Measurements from ENCODE around the gene LRG1.

LRG1 gene

DNA sequence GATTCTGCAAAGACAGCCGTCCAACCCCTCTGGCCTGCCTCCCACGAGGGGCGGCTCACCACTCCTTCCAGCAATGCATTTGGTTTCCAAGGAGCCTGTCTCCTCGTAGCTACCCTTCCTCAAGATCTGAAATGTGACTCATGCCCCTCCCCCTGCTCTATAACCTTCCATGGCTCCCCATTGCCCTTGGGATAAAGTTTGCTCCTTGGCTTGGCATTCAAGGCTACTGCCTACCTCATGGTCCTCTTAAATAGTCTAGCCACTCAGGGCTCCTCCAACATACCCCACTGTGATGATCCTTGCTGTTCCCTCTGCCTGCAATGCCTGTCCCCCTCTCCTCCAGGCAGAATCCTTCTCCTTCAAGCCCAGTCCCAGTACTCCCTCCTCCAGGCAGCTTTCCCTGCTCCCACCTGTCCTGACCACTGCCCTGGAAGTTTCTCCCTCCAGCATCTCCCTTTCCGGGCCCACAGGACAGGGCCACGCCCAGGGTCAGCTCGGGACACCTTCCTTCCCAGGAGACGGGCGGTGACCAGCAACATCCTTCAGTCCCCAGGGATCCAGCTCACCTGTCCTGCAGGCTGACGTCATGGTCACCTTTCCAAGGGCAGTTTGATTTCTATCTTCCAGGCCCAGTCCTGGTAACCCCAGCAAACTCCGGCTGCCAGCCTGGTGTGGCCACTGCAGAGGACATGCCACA lies 38.9 kb upstream of the LRG1 start:
- DNase-seq (ENCODE audit: low spot score): no peak
- TF ChIP-seq, protein P1, sequence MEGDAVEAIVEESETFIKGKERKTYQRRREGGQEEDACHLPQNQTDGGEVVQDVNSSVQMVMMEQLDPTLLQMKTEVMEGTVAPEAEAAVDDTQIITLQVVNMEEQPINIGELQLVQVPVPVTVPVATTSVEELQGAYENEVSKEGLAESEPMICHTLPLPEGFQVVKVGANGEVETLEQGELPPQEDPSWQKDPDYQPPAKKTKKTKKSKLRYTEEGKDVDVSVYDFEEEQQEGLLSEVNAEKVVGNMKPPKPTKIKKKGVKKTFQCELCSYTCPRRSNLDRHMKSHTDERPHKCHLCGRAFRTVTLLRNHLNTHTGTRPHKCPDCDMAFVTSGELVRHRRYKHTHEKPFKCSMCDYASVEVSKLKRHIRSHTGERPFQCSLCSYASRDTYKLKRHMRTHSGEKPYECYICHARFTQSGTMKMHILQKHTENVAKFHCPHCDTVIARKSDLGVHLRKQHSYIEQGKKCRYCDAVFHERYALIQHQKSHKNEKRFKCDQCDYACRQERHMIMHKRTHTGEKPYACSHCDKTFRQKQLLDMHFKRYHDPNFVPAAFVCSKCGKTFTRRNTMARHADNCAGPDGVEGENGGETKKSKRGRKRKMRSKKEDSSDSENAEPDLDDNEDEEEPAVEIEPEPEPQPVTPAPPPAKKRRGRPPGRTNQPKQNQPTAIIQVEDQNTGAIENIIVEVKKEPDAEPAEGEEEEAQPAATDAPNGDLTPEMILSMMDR (IDR thresholded peaks at IDR 0.05; ENCODE audit: extremely low read depth, missing control alignments): no peak

DNA sequence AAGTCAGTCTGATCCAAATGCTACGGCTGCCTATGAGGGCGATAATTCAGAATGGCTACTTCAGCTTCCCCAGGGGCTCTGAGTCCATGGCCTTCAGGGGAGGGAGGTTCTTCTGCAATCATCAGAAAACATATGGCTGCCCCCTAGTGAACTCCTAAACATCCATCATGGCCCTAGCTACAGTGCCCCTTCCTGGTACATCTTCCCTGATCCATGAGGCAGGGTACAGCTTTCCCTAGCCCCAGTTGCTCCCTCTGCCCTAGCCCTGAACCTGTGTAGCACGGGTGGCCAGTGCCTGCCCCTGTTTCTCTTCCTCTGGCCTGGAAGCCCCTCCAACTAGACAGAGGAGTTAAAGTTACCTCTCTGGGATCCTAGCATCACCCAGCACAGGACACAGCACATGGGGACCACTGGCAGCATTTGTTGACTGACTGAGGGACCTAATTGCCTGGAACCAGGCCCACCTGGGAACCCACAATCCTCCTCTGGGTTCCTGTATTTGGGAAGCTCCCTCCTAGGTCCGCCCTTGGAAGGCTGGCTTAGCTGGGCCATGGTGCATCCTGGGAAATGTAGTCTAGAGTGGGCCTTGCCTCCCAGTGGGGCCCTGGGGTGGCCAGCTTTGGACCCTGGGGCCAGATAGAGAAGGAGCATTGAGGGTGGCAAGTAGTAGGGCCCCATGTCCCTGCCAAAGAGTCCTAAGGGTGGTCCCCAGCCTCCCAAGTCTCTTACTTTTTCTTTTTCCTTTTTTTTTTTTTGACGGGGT lies 37.4 kb upstream of the LRG1 start:
- DNase-seq (ENCODE audit: low spot score): no peak
- TF ChIP-seq, protein P1 (IDR thresholded peaks at IDR 0.05; ENCODE audit: extremely low read depth, missing control alignments): no peak

GRCh38 chr19:4576016-4576933 lies 36.4 kb upstream of the LRG1 start:
- TF ChIP-seq, protein P1 (IDR thresholded peaks at IDR 0.05; ENCODE audit: extremely low read depth, missing control alignments): peak; percentile 60
- peak; percentile 83 for DNase-seq (ENCODE audit: low spot score)

- no peak for DNase-seq (ENCODE audit: low spot score)
- TF ChIP-seq, protein P1 (IDR thresholded peaks at IDR 0.05; ENCODE audit: extremely low read depth, missing control alignments): no peak
Observed at GRCh38 chr19:4575267-4576015, 35.6 kb upstream of the LRG1 start.

DNA sequence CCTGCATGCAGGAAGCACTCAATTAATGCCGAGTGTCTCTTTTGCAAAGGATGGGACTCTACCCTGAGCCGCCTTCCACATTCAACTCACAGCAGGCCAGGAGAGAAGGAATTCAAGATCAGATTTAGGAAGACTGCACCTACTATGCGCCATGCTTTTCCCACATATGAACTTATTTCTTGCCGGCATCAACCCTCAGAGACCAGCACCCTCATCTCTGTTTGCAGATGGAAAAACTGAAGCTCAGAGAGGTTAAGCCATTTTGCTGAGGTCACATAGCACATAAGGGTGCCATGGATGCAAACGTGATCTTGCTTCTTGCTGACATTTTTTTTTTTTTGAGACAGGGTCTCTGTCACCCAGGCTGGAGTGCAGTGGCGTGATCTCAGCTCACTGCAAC lies 33.8 kb upstream of the LRG1 start:
- TF ChIP-seq, protein P1 (IDR thresholded peaks at IDR 0.05; ENCODE audit: extremely low read depth, missing control alignments): no peak

DNA sequence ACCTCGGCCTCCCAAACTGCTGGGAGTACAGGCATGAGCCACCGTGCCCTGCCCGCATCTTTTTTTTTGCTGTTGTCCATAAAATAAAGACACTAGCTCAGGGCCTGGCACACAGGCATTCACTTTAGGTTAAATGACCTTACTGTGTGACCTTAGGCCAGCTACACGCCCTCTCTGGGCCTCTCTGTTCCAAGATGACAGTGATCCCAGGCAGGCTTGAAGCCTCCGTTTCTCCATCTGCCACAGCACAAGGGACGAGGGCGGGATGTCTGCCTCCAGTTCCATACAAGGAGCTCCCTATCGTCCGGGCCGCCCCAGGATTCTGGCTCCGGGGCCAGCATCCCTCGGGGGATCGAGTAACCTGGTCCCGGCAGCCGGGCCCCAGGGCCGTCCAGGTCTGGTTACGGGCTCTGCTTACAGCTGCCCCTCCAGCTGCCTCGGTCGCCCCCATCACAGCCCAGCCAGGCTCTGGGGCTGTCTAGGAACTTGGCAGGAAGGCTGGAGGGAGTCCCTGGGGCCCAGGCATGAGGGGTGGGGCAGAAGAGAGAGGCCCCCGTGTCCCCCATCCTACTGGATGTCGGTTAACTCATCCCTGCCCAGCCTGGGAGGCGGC lies 31.6 kb upstream of the LRG1 start:
- TF ChIP-seq, protein P1 (IDR thresholded peaks at IDR 0.05; ENCODE audit: extremely low read depth, missing control alignments): no peak
- DNase-seq (ENCODE audit: low spot score): no peak

More for the DNA sequence above, 33.8 kb upstream of the LRG1 start:
- no peak for DNase-seq (ENCODE audit: low spot score)

All from GM20000 (cell line).